ENCODE measurements around the gene HHIP.
"Not testable (repeated sequence)": the region's sequence is repeated elsewhere in the genome, so short reads cannot be mapped to it uniquely, and the experiment has no call there.

Gene HHIP

DNA sequence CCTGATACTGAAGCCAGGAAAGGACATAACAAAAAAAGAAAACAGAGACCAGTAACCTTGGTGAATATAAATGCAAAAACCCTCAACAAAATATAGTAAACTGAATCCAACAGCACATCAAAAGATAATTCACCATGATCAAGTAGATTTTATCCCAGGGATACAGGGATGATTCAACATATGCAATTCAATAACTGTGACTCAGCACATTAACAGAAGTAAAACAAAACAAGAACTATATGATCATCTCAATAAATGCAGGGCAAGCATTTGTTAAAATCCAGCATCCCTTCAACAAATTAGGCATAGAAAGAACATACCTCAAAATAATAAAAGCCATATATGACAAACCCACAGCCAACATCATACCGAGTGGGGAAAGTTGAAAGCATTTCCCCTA lies 112.0 kb downstream of the HHIP start:
- FAIRE-seq = no peak

DNA sequence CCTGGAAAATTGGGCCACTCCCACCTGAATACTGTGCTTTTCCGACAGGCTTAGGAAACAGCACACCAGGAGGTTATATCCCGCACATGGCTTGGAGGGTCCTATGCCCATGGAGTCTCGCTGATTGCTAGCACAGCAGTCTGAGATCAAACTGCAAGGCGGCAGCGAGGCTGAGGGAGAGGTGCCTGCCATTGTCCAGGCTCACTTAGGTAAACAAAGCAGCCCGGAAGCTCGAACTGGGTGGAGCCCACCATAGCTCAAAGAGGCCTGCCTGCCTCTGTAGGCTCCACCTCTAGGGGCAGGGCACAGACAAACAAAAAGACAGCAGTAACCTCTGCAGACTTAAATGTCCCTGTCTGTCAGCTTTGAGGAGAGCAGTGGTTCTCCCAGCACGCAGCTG lies 122.9 kb downstream of the HHIP start:
- not testable (repeated sequence) for FAIRE-seq

DNA sequence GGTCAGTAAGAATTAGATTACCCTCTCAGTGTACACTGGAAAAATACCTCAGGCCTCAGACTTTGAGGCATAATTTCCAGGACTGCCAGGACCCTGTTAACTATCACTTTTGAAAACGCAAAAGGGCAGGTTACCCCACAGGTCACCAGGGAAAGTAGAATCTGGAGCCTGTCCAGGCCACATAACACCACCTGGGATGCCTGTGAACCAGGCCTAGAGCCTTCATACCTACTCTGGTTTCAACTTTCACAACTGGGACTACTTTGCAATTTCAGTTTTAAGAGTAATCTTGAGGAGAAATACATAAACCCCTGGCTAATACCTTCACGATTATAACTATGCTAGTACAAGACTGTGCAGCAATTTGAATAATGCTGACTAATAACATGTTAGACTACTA lies 132.4 kb downstream of the HHIP start:
- no peak for FAIRE-seq

DNA sequence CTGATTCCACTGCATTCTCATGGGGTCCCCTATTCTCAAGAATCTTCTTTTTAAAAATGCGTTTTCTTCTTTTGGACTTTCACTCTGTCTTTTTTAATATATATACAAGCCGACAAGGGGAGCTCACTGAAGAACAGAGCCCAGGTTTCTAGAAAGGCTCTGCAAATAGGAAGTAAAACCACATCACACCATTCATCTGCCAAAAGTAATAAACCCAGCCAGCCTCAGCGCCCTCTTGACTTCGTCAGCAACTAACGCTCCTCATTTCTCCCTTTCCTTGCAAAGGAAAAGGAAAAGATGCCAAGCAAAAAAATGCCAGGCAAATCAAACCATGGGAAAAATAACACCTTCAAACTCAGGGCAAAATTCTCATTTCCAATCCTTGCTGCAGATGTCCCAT lies 136.4 kb downstream of the HHIP start:
- FAIRE-seq = no peak

DNA sequence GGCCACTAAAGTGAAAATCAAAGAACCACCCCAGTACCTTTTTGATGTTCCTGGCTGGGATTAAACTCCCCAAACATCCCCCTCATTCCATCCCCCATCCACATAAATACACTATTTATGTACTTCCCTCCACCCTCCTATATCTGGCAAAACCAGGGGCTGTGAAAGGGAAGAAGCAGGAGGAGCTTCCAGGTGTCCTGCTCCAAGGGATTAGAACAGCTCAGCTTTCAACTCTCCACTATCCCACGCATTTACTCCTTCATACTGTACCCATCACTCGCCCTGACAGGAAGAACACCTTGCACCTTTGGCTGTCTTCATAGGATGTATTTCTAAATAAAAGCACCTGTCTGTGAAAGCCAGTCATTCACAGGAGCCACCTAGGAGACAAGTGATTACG lies 140.0 kb downstream of the HHIP start:
- no peak for FAIRE-seq

DNA sequence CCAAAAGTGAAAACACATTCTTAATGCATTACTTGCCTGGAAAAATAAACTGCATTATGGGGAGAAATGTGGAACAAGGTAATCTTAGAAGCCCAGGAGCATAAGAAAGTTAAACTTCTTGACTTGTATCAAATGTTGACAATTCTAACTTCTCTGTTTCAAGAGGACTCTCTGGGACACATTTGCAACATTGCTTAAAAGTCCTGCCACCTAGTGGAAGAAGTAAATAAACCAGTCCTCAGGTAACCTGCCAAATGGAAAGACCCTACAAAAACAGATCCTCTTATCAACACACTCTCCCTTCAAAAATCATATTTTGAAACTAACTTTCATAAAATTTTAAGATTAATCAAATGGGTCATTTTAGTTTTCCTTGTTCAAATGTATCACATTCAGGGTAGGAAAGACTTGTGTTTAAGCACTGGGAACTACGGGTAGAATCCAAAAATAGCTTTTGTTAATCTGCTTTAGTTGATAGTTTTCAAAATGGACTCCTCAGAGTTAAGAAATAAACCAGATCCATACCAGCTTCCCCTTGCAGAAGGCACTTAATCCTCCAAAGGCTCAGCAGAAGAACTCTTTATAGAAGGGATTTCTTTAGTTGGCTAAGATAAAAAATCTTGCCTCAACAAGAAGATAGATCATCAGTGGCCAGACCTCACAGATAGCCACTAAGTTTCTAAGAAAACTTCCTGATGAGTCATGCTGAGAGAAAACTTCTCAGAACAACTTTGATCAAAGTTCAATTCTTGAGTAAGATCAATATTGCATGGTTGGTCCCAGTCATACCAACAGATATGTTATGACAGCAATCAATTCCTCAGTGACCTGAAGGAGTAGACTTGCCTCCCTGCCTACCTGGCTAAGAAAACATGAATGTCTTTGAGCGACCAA lies 141.7 kb downstream of the HHIP start:
- peak; percentile 45 for FAIRE-seq

DNA sequence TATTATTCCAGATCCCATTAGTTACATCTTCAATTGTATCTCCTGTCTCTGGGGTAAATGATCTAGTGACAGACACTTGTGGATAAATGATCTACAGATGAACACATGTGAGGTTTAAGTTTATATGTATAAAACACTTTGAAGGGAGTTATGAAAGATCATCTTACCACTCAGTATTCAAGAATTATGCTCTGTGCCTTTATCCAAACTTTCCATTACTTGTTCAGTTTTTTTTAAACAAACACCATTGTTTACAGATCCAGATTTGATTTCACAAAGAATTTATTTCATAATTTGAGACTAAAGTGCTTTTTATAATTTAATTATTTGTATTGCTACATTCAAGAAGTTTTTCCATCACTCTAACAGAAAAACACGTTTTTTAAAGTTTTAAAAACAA lies 142.5 kb downstream of the HHIP start:
- FAIRE-seq = no peak

DNA sequence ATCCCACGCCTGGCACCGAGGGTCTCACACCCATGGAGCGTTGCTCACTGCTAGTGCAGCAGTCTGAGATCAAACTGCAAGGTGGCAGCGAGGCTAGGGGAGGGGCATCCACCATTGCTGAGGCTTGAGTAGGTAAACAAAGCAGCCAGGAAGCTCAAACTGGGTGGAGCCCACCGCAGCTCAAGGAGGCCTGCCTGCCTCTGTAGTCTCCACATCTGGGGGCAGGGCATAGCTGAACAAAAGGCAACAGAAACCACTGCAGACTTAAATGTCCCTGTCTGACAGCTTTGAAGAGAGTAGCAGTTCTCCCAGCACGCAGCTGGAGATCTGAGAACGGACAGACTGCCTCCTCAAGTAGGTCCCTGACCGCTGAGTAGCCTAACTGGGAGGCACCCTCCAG lies 146.0 kb downstream of the HHIP start:
- FAIRE-seq = not testable (repeated sequence)
